ENCODE measurements around the gene LRG1.

The LRG1 gene

DNA sequence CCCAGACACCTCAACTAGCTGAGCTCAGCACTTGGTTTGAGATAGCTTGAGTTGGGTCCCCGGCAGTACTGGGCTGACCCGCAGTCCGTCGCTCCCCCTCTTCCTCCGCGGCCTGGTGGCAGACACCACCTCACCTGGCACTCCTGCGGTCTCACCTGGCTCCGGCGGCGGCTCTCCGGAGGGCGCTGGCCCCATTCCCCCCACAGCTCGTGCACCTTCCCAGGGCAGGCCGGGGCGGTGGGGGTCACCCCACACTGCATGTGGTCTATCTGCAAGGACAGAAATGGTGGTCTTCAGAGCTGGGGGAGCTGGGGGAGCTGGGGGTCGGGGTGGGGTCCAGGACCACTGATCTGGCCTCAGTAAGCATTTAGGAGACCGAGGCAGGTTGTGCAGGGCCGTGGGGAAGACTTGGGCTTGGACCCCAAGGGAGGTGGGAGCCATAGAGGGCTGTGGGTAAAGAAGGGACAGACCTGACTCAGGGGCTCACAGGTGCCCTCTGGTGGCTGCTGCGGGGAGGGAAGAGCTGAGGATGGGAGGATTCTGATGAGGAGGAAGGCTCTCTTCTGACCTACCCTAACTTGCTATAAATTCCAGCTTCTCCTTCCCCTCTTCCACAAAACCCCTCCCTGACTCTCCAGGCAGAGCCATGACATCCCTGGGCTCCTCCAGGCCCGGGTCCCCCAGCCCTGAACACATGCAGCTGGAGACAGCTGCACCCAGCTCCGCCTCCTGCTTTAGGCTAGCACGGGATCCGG lies 14.9 kb downstream of the LRG1 start:
- FAIRE-seq, result no peak

DNA sequence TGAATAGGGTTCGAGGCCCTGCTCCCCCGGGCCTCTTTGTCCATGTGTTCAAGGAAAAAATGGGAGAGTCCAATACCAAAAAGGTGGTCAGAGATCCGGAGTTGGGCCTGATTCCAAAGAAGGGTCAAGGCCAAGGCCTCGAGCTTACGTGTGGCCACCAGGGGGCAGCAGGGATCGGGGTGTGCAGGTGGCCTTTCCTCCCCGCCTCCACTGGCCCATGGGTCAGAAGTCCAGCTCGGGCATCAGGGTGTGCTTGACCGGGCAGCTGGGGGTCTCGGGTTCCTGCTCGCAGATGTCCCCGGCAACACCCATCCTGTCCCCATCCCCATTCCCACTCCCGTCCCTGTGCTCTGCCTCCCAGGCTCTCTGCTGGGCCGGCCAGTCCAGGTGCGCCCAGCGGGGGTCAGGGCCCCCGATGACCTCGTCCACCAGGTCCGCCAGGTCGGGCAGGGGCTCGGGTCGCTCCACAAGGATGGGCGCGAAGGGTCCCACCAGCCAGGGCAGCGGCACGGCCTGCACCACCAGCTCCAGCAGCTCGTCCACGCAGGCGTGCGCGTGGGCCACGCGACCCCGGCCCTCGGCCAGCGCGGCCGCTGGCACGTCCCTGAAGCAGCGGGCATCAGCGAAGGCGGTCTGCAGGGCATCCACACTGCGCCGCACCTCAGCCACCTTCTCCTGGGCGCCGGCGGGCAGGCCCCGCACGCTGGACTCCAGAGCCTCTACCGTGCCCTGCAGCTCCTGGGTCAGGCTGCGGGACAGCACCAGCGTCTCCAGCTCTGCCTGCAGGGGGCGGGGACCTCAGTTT lies 16.3 kb downstream of the LRG1 start:
- no peak for FAIRE-seq

DNA sequence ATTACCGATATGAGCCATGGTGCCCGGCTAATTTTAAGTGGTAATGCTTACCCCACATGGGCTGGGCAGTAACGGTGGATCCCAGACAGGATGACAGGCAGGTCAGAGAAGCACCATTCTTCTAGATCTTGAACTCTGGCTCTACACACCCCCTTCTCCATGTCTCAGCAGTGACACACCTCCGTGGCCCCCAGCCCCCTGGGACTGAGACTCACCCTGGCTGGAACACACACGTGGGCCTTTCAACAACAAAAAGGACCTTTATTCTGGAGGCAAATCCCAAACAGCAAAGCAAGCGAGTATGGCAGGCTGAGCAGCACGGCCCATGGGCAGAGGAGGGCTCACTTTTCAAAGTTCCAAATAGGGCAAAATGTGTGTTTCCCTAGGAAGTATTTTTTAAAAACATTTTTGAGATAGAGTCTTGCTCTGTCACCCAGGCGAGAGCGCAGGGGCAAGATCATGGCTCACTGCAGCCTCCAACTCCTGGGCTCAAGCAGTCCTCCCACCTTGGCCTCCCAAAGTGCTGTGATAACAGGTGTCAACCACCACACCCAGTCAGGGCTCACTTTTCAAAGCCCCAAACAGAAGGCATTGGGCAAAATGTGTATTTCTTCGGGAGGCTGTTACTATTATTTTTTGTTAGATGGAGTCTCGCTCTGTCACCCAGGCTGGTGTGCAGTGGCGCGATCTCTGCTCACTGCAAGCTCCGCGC lies 17.4 kb downstream of the LRG1 start:
- FAIRE-seq, result no peak

DNA sequence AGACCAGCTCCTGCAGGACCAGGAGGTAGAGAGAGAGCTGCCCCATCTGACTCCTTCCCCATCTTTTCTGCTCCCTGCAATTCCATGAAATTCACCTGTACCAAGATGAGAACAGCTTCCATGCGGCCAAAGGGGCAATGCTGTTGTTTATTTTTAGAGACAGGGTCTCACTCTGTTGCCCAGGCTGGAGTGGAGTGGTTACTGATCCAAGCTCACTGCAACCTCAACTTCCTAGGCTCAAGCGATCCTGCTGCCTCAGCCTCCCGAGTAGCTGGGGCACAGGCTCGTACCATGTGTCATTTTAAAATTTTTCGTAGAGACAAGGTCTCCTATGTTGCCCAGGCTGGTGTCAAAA lies 18.0 kb downstream of the LRG1 start:
- FAIRE-seq, result no peak

DNA sequence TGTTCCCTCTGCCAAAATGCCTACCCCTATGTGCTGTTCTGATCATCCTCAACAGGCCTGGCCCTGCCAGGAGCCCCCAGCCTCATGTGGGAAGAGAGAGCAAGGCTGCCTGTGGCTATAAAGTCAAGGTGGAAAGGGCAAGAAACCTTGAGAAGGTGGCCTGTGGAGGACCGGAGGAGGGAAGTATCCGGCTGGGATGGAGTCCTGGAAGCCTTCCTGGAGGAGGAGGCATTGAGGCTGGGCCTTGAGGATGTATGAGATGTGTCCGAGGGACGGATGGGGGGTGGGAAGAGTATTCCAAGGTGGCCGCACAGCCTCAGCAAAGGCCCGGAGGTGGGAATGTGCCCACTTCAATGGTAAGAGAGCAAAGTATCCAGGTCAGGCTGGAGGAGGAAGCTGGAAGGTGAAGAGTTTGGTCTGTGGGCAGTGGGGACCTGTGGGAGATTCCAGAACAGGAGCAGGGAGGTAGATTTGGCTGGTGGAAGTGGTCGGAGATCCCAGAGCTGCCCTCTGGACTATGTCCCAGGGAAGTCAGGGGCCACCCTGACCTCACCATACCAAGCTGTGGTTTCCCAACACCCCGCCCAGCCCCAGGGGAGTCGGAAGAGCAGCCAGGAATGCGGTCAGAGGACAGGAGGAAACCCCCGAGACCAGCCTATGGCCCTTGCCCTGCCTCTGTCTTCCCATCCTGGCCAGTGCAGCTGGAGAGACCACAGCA lies 18.5 kb downstream of the LRG1 start:
- FAIRE-seq, result no peak

DNA sequence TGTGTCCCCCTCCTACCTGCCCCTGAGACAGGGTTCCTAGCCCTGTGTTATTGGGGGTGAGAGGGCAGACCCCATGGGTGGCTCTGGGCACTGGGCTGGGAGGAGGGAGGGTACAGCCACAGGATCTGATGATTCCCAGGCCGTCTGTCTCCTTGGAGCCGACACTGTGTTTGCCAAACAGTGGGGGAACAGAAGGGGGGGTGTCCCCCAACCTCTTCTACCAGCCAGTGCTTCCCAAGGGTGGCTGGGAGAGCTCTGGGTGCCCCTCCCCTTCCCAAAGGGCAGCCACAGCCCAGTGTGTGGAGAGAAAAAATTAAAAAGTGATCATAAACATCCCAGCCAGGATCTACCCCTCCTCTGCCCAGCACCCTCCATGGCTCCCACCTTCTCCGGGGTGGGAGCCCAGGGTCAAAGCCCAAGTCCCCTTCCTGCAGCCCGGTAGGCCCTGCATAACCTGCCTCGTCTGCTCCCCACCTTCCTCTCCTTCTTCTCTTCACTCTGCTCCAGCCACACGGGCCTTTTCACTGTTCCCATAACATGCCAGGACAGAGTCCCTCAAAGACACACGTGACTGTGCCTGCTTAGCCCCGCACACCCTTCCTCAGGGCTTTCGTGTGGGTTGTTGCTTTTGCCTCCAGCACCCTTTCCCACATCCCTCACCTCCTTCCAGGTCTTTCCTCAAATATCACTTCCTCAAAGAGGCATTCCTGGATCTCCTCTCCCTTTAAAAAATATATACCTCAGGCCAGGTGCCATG lies 20.1 kb downstream of the LRG1 start:
- FAIRE-seq, result no peak

DNA sequence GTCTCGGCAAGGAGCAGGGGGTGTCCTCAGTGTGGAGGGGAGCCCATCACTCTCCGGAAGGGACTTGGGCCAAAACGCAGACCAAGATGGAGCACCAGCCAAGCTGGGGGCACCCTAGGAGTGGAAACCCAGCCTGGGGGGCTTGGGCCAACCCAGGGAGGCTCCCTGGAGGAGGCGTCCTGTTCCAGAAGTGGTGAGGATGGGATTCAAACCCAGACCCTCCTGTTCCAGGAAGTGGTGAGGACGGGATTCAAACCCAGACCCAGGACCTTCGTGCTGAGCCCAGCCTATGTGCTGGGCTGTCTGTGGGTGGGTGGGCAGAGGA lies 20.7 kb downstream of the LRG1 start:
- no peak for FAIRE-seq

DNA sequence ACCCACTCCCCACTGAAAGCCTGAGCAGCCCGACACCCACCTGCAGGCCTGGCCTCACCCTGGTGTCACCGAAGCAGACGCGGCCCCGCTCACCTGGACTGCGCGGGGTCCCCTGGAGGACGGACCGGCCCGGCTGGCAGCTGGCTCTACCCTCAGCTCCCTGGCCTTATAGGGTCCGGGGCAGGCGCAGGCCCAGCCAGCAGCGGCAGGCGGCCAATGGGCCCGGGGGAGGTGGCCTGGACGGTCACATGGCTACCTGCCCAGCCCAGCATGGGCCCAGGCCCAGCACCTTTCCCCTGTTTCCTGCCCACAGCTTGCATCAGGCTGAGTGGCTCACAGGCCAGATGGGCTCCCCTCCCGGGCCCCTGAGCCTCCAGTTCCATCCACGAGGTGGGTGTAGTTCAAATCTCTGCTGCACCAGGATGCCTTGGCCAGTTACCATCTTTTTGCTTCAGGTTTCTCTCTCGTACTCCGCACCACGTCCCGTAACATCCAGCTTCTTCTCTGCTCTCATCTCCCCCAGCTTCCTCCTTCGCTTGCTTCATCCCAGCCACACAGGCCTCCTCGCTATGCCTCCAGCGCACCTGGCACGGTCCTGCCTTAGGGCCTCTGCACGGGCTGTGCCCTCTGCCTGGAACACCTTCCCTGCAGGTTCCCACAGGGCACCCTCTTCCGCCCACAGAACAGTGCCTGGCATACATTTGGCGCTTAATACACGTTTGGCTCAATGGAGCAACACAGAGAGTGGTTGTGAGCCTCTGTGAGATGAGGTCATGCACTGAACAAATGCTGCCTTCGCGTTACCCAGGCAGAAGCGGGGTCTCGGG lies 21.3 kb downstream of the LRG1 start, which contains the start of gene PLIN4:
Gene PLIN4, minus strand, starts transcription at position 142 of the 827 bp plus-strand sequence. CDS start 214 bp downstream, outside the sequence.
- no peak for FAIRE-seq

DNA sequence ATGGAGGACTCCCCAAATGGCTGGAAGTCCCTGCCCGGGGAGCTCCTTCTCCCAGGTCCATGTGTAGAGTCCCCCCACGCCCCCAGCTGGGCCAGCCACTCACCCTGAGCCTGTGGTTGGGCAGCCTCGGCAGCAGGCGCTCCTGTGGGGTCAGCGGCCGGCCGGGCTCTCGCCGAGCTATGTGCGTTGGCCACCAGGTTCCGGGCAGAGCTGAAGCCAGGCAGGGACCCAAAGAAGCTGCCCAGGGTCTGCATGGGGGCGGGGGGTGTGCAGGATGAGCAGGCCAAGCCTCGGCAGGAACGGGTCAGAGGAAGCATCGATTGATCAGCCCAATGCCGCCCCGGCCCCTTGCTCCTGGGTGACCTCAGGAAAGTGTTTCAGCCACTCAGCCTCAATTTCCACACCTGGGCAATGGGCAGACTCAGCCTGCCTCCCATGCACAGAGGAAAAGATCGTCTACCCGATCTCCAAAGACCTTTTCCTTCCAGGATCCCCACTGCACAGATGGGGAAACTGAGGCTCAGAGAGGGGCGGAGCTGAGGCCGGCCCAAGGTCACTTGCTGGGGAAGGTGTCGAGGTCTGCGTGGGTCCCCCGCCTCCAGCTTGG lies 22.3 kb downstream of the LRG1 start:
- FAIRE-seq, result no peak

DNA sequence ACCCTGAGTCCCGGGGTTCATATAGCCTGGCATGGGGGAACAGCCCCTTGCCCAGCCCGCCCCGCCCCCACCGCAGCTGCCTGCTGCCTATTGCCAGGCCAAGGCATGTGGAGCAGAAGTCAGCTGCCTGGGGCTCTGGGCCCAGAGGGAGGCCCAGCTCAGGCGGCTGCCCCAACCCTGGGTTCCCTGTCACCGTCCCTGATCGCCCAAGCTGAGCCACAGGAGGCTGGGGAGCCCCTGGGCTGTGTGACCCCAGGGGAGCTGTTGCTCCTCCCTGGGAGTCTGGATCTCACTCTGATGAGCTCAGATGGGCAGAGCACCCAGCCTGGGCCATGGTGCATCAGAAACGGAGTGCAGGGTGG lies 22.9 kb downstream of the LRG1 start:
- FAIRE-seq, result no peak

DNA sequence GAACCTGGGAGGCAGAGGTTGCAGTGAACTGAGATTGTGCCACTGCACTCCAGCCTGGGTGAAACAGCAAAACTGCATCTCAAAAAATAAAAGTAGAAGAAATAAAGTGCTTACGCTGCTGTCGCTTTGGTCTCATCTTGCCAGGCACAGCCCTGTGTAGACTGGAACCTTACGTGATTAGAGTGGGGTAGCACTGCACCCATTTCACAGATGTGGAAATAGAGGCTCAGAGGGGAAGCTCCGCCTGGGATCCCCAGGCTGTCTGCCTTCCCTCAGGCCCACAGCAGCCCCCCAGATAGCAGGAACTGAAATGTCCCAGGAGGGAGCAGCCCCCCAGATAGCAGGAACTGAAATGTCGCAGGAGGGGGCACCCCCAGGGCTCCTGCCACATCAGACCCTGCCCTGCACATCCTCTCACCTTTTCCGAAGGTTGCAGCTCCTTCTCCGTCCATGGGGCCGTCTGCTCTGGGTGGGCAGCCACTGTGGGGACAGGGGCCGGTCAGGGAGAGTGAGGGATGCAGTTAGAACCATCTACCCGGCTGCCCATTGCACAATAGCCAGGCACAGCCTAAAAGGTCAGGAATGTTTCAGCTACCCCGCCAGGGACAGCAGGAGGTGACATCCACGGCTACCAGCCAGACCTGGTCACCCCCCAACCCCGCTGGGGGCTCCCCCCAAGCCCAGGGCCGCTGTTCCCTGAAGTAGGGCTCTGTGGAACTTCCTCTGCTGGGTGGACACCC lies 23.5 kb downstream of the LRG1 start:
- no peak for FAIRE-seq

DNA sequence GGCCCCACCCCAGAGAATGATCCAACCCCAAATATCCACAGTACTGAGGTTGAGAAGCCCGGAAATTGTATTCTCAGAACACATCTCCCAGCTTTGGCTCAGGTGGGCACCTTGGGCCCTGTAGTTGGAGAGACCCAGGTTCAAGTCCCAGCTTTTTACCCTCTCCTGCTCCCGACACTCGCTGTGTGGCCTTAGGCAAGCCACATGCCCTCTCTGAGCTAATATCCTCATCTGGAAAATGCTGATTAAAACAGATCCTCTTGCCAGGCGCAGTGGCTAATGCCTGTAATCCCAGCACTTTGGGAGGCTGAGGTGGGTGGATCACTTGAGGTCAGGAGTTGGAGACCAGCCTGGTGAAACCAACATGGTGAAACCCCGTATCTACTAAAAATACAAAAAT lies 24.1 kb downstream of the LRG1 start:
- FAIRE-seq, result no peak

DNA sequence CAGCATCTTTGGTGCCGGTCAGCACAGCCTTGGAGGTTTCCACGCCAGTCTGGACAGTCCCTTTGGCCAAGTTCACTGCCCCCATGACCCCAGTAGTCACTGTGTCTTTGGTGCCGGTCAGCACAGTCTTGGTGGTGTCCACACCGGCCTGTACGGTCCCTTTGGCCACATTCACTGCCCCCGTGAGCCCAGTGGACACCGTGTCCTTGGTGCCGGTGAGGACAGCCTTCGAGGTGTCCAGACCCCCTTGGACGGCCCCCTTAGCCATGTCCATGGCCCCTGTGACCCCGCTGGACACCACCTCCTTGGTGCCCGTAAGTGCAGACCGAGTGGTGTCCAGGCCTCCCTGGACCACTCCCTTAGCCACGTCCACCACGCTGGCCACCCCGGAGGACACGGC lies 26.6 kb downstream of the LRG1 start:
- FAIRE-seq, result no peak

DNA sequence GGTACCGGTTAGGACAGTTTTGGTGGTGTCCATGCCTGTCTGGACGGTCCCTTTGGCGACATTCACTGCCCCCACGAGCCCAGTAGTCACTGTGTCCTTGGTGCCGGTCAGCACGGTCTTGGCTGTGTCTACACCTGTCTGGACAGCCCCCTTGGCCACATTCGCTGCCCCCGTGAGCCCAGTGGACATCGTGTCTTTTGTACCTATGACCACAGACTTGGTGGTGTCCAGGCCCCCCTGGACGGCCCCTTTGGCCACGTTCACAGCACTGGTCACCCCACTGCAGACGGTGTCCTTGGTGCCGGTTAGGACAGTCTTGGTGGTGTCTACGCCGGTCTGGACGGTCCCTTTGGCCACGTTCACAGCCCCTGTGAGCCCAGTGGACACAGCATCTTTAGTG lies 27.8 kb downstream of the LRG1 start:
- no peak for FAIRE-seq

DNA sequence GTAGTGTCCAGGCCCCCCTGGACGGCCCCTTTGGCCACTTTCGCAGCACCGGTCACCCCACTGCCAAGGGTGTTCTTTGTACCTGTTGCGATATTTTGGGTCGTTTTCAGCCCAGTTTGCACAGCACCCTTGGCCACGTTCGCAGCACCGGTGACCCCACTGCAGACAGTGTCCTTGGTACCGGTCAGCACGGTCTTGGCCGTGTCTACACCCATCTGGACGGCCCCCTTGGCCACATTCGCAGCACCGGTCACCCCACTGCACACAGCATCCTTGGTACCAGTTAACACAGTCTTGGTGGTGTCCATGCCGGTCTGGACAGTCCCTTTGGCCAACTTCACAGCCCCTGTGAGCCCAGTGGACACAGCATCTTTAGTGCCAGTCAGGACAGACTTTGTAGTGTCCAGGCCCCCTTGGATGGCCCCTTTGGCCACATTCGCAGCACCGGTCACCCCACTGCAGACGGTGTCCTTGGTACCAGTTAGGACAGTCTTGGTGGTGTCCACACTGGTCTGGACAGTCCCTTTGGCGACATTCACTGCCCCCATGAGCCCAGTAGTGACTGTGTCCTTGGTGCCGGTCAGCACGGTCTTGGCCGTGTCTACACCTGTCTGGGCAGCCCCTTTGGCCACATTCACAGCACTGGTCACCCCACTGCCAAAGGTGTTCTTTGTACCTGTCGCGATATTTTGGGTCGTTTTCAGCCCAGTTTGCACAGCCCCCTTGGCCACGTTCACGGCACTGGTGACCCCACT lies 28.4 kb downstream of the LRG1 start:
- no peak for FAIRE-seq

DNA sequence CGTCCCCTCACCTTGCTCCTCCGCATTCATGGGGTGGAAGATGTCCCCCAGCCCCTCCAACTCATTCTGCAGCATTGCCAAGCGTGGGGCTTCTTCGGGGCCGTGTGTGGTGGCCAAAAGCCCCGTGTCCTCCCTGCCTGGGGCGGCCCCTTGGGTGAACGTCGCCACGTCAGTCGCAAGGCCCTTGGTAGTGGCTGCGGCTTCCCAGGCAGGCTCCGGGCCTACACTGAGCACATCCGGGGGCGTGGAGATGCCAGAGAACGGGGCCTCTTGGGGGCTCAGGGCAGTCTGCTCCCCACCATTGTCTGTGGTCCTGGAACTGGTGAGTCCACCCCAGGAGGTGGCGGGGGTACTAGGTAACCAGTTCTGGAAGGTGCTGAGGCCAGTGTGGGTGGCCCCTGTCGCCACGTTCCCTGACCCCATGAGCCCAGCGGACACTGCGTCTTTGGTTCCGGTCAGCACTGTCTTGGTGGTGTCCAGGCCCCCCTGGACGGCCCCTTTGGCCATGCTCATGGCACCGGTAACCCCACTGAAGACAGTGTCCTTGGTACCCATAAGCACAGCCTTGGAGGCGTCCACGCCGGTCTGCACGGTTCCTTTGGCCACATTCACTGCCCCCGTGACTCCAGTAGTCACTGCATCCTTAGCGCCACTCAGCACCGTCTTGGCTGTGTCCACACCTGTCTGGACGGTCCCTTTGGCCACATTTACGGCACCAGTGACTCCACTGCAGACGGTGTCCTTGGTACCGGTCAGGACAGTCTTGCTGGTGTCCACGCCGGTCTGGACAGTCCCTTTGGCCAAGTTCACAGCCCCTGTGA lies 29.2 kb downstream of the LRG1 start:
- FAIRE-seq, result no peak

DNA sequence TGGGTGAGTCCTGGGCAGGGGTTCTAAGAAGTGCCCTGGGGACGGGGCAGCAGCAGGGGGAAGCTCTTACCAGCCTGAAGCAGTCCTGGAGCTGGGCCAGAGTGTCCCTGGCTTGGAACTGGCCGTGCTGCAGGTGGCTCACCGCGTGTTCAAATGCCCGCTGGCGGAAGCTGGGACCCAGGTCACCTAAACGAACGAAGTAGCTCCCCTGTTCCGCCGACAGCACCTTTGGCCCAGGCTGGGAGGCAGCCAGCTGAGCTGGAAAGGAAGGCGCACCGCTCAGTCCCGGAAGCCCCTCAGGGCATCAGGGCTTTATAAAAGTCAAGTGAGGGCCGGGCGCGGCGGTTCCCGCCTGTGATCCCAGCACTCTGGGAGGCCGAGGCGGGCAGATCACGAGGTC lies 31.1 kb downstream of the LRG1 start:
- FAIRE-seq, result no peak

DNA sequence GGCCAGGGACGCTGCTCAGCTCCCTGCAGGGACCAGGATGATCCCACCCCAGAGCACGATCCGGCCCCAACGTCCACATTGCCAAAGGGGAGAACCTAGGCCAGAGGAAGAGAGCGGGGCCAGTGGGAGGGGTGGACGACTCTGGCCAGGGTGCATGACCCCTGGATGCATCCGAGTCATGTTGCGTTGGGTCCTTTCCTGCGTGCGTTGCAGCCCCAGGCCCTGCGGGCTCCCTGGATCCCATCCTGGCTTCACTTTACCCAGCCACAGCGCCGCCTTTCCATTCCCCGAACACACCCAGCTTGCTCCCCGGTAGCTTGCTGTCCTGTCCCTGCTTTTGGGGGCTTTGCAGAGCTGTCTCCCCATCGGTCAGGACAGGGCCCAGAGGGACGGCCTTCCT lies 32.0 kb downstream of the LRG1 start:
- no peak for FAIRE-seq

DNA sequence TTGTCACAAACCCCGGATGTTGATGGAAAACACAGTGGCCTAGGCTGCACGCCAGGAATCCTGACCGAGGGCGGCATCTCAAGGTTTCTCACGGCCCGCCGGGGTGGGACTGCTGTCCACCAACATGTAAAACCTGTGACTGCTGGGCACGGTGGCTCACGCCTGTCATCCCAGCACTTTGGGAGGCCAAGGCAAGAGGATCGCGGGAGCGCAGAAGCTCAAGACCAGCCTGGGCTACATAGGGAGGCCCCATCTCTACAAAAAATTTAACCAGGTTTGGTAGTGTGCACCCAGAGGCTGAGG lies 32.7 kb downstream of the LRG1 start:
- no peak for FAIRE-seq
